BLaER1 treated with 17β-estradiol and CSF1 and Interleukin-3, amounts not matched to agents 10 nM and 100 nM (cell line): ENCODE results near the gene BRD3OS.

ENCODE experiments used
- H3K27ac ChIP-seq, 11 experiments: shearing (Covaris generic); formaldehyde crosslinking; 2 replicates each; pipeline ENCODE4 v1.8.1; 2022
- H3K27me3 ChIP-seq, 11 experiments: shearing (Covaris generic); formaldehyde crosslinking; 2 replicates each; pipeline ENCODE4 v1.8.1; 2022
- H3K36me3 ChIP-seq, 11 experiments: shearing (Covaris generic); formaldehyde crosslinking; 2 replicates each; pipeline ENCODE4 v1.8.1; 2022
- H3K4me1 ChIP-seq, 10 experiments: shearing (Covaris generic); formaldehyde crosslinking; 2 replicates each; pipeline ENCODE4 v1.8.1; 2022
- H3K4me2 ChIP-seq, 11 experiments: shearing (Covaris generic); formaldehyde crosslinking; 2 replicates each; pipeline ENCODE4 v1.8.1; 2022
- H3K4me3 ChIP-seq, 10 experiments: shearing (Covaris generic); formaldehyde crosslinking; 2 replicates each; pipeline ENCODE4 v1.8.1; 2022
- H3K9ac ChIP-seq, 11 experiments: shearing (Covaris generic); formaldehyde crosslinking; 2 replicates each; pipeline ENCODE4 v1.8.1; 2022
- H3K9me3 ChIP-seq, 11 experiments: shearing (Covaris generic); formaldehyde crosslinking; replicated peaks in 1 of 11; 2 replicates each; pipeline ENCODE4 v1.8.1; 2022
- H4K20me1 ChIP-seq, 11 experiments: shearing (Covaris generic); formaldehyde crosslinking; 2 replicates each; pipeline ENCODE4 v1.8.1; 2022
- Cebpa-rat ChIP-seq, 11 experiments: shearing (Covaris generic); IDR thresholded peaks; 2 replicates each; pipeline ENCODE4 v1.8.1; 2022

BRD3OS gene

GRCh38 chr9:134027561-134027960 lies 2.3 kb downstream of the BRD3OS start:
- Histone ChIP-seq H3K9ac (no peak overlapping the region), H3K36me3 (peaks cover 33 to 61% (median 47%) of the 10 kb centered on the region in 11 experiments), H3K27me3 (no peaks in the 10 kb centered on the region), H3K9me3 (no peaks in the 10 kb centered on the region), H3K4me1 (peaks cover 13 to 29% (median 24%) of the 10 kb centered on the region in 10 experiments), H3K4me3 (no peak overlapping the region), H3K27ac (no peak overlapping the region), H4K20me1 (peaks cover 0 to 47% (median 34%) of the 10 kb centered on the region in 11 experiments; a peak in 15 of 22 replicates), H3K4me2 (no peak overlapping the region)
- TF ChIP-seq Cebpa-rat (IDR thresholded peaks at IDR 0.05) = no peak

GRCh38 chr9:134028076-134028475 lies 2.8 kb downstream of the BRD3OS start:
- Histone ChIP-seq H4K20me1 (peaks cover 0 to 51% (median 34%) of the 10 kb centered on the region in 11 experiments; a peak in 16 of 22 replicates), H3K4me2 (no peak overlapping the region), H3K4me1 (peaks cover 13 to 29% (median 24%) of the 10 kb centered on the region in 10 experiments), H3K27me3 (no peaks in the 10 kb centered on the region), H3K4me3 (no peak overlapping the region), H3K9me3 (no peaks in the 10 kb centered on the region), H3K36me3 (peaks cover 38 to 66% (median 52%) of the 10 kb centered on the region in 11 experiments), H3K9ac (no peak overlapping the region), H3K27ac (no peak overlapping the region)
- no peak for TF ChIP-seq Cebpa-rat (IDR thresholded peaks at IDR 0.05)

- Histone ChIP-seq H4K20me1 (peaks cover 0 to 57% (median 34%) of the 10 kb centered on the region in 11 experiments; a peak in 16 of 22 replicates), H3K36me3 (peaks cover 45 to 72% (median 58%) of the 10 kb centered on the region in 11 experiments), H3K9ac (no peak overlapping the region), H3K4me2 (no peak overlapping the region), H3K4me1 (peaks cover 13 to 29% (median 24%) of the 10 kb centered on the region in 10 experiments), H3K27me3 (no peaks in the 10 kb centered on the region), H3K9me3 (no peaks in the 10 kb centered on the region), H3K4me3 (no peak overlapping the region), H3K27ac (no peak overlapping the region)
- no peak for TF ChIP-seq Cebpa-rat (IDR thresholded peaks at IDR 0.05)
These were observed 3.4 kb downstream of the BRD3OS start for GRCh38 chr9:134028575-134029247.

GRCh38 chr9:134029248-134030226 lies 4.3 kb downstream of the BRD3OS start:
- H3K4me2 ChIP-seq = no peak overlapping the region
- no peaks in the 10 kb centered on the region for H3K27me3 ChIP-seq
- H4K20me1 ChIP-seq = peaks cover 0 to 66% (median 38%) of the 10 kb centered on the region in 11 experiments; a peak in 16 of 22 replicates
- TF ChIP-seq Cebpa-rat (IDR thresholded peaks at IDR 0.05) = no peak
- no peak overlapping the region for H3K4me3 ChIP-seq
- H3K9ac ChIP-seq = no peak overlapping the region; a peak in 1 of 22 replicates
- H3K9me3 ChIP-seq = no peaks in the 10 kb centered on the region
- H3K4me1 ChIP-seq = peaks cover 9 to 24% (median 19%) of the 10 kb centered on the region in 10 experiments
- H3K36me3 ChIP-seq = peaks cover 53 to 81% (median 66%) of the 10 kb centered on the region in 11 experiments
- H3K27ac ChIP-seq = no peak overlapping the region

GRCh38 chr9:134030821-134031470 lies 5.7 kb downstream of the BRD3OS start:
- peaks cover 67 to 95% (median 80%) of the 10 kb centered on the region in 11 experiments for H3K36me3 ChIP-seq
- peaks cover 8 to 19% (median 14%) of the 10 kb centered on the region in 10 experiments for H3K4me1 ChIP-seq
- no peak for TF ChIP-seq Cebpa-rat (IDR thresholded peaks at IDR 0.05)
- peaks cover 0 to 80% (median 49%) of the 10 kb centered on the region in 11 experiments; a peak in 18 of 22 replicates for H4K20me1 ChIP-seq
- no peak overlapping the region for H3K27ac ChIP-seq
- no peaks in the 10 kb centered on the region for H3K27me3 ChIP-seq
- H3K4me2 ChIP-seq = no peak overlapping the region
- no peaks in the 10 kb centered on the region for H3K9me3 ChIP-seq
- H3K9ac ChIP-seq = no peak overlapping the region
- no peak overlapping the region for H3K4me3 ChIP-seq

- no peak for TF ChIP-seq Cebpa-rat (IDR thresholded peaks at IDR 0.05)
- H3K27me3 ChIP-seq = no peaks in the 10 kb centered on the region
- peaks cover 0 to 10% (median 6%) of the 10 kb centered on the region in 10 experiments; a peak in 16 of 20 replicates for H3K4me1 ChIP-seq
- H3K4me2 ChIP-seq = no peak overlapping the region
- H3K27ac ChIP-seq = no peak overlapping the region
- H3K9me3 ChIP-seq = no peaks in the 10 kb centered on the region
- H4K20me1 ChIP-seq = peaks cover 0 to 80% (median 42%) of the 10 kb centered on the region in 11 experiments; a peak in 17 of 22 replicates
- no peak overlapping the region for H3K4me3 ChIP-seq
- H3K36me3 ChIP-seq = peaks cover 75 to 99% (median 87%) of the 10 kb centered on the region in 11 experiments
- no peak overlapping the region for H3K9ac ChIP-seq
These were observed 6.5 kb downstream of the BRD3OS start for GRCh38 chr9:134031783-134032182.

GRCh38 chr9:134032456-134033222 lies 7.4 kb downstream of the BRD3OS start:
- Histone ChIP-seq H3K27me3 (no peaks in the 10 kb centered on the region), H3K4me3 (no peak overlapping the region), H3K9me3 (0 out of 22 replicates have a peak, but pooled peaks cover 0 to under 1% (median 0%) of the 10 kb centered on the region in 11 experiments), H3K27ac (no peak overlapping the region), H3K4me1 (peaks cover 0 to 9% (median 0%) of the 10 kb centered on the region in 10 experiments; a peak in 4 of 20 replicates), H3K36me3 (peaks cover 81 to 99% (median 90%) of the 10 kb centered on the region in 11 experiments), H3K9ac (no peak overlapping the region), H3K4me2 (no peak overlapping the region), H4K20me1 (peaks cover 0 to 73% (median 35%) of the 10 kb centered on the region in 11 experiments; a peak in 16 of 22 replicates)
- no peak for TF ChIP-seq Cebpa-rat (IDR thresholded peaks at IDR 0.05)
